Activated B cell treated with CpG ODN at 0.5 μM for 24 hours (primary cell): ENCODE measurements around the gene TUBGCP3. TPM values are rescaled to one million over a fixed set of nuclear protein-coding genes. Genes with fewer than 3 reads are reported as not detected.

ENCODE experiments used
- ATAC-seq: fragments of 200-7000 bp; cut with Tn5 transposase; one replicate; pipeline ENCODE4 v1.10.0; 2021; ENCODE audit warnings: low read depth, mild to moderate bottlenecking, moderate library complexity
- CTCF ChIA-PET: fragments of 350-600 bp; sonication (Branson Sonifier 250); formaldehyde crosslinking; loops from one replicate; lab custom pipeline; 2021; ENCODE audit warnings: antibody characterized with exemption; lab: Charles Lee
- POLR2A ChIA-PET: fragments of 350-600 bp; sonication (Branson Sonifier 250); formaldehyde crosslinking; loops from one replicate; lab custom pipeline; 2021; ENCODE audit warnings: antibody characterized with exemption; lab: Charles Lee
- DNase-seq: peaks from one replicate; pipeline ENCODE4 v3.0.0; 2022
- H3K27ac Mint-ChIP-seq: one replicate; pipeline ENCODE4 v1.8.0; 2020; ENCODE audit warnings: mixed read lengths
- H3K27me3 Mint-ChIP-seq: one replicate; pipeline ENCODE4 v1.8.0; 2021; ENCODE audit warnings: mixed read lengths
- H3K36me3 Mint-ChIP-seq: one replicate; pipeline ENCODE4 v1.8.0; 2021; ENCODE audit warnings: low read depth, mixed read lengths
- H3K4me1 Mint-ChIP-seq: one replicate; pipeline ENCODE4 v1.8.0; 2021; ENCODE audit warnings: mixed read lengths
- H3K4me3 Mint-ChIP-seq: one replicate; pipeline ENCODE4 v1.8.0; 2020; ENCODE audit warnings: mild to moderate bottlenecking, mixed read lengths
- H3K9me3 Mint-ChIP-seq: one replicate; pipeline ENCODE4 v1.8.0; 2020; ENCODE audit warnings: mixed read lengths
- intact Hi-C: fragments of 100-400 bp; cut with micrococcal nuclease; formaldehyde crosslinking; loops from one replicate; pipeline ENCODE4 v1.15.1; 2024
- total RNA-seq: library from RNA; stranded (reverse); gene quantifications from 2 replicates; pipeline ENCODE4 v1.2.3, GENCODE V29; 2022
- TF ChIP-seq, protein P1 (sequence below): fragments of 200-600 bp; IDR thresholded peaks from one replicate; pipeline ENCODE4 v1.8.0; 2022; ENCODE audit warnings: antibody characterized with exemption, mild to moderate bottlenecking

Gene TUBGCP3
- total RNA-seq, 1 donor from 2014 or later, result 57.4 TPM

DNA sequence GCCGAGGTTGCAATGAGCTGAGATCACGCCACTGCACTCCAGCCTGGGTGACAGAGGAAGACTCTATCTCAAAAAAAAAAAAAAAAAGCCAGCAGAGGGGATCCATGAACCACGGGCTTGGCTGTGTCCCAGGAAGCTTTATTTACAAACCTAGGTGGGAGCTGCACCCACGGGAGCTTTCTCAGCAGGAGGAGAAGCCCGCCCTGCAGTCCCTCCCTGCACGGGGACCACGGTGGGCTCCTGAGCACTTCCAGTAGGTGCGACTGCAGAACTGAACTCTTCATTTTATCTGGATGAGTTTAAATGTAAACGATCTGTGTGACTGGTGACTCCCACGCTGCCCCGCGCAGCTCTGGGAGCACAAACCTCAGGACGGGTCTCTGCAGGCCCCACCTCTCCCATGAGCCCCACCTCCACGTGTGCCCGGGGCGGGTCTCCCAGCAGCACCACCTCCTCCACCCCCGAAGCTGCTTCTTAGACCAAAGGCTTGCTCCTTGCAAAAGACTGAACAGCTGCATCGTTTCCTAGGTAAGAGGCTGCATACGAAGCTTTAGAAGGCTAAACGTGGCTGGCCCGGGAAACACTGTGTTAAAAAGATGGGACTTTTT, 145.4 kb downstream of the TUBGCP3 start:
- ATAC-seq (no peak), DNase-seq (no peak)
- Mint-ChIP-seq H3K4me1 (no peaks in the 10 kb centered on the region), H3K36me3 (no peaks in the 10 kb centered on the region), H3K27ac (no peak overlapping the region), H3K9me3 (peaks cover 6% of the 10 kb centered on the region), H3K4me3 (no peak overlapping the region), H3K27me3 (peaks cover 13% of the 10 kb centered on the region)
- POLR2A ChIA-PET, result no interaction called here
- TF ChIP-seq, protein P1, sequence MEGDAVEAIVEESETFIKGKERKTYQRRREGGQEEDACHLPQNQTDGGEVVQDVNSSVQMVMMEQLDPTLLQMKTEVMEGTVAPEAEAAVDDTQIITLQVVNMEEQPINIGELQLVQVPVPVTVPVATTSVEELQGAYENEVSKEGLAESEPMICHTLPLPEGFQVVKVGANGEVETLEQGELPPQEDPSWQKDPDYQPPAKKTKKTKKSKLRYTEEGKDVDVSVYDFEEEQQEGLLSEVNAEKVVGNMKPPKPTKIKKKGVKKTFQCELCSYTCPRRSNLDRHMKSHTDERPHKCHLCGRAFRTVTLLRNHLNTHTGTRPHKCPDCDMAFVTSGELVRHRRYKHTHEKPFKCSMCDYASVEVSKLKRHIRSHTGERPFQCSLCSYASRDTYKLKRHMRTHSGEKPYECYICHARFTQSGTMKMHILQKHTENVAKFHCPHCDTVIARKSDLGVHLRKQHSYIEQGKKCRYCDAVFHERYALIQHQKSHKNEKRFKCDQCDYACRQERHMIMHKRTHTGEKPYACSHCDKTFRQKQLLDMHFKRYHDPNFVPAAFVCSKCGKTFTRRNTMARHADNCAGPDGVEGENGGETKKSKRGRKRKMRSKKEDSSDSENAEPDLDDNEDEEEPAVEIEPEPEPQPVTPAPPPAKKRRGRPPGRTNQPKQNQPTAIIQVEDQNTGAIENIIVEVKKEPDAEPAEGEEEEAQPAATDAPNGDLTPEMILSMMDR, result no peak
- intact Hi-C loops, result no loop called here
- CTCF ChIA-PET, result no interaction called here

DNA sequence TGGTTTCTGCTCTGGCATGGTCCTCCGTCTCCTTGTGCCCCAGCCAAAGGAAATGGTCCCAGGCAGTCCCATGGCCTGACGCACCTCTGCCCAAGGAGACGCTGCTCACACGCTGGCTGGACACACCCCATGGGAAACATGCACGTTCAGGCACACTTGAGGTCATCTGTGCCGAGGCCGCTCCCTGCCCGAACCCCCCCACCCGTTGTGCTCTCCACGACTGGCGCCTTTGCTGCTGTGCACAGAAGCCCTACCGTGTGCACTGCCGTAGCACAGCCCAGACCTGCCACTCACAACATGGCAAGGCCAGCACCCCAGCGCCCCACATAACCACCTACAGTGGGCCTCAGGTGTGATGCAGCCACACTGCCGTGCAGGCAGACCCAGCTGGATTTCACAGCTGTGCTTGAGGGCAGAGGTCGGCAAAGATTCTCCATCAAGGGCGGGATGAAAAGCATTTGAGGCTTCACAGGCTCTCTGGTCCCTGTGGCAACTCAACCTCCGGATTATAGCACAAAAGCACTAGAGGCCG, 146.1 kb downstream of the TUBGCP3 start:
- POLR2A ChIA-PET, result no interaction called here
- intact Hi-C loops, result no loop called here

GRCh38 chr13:112441226-112441625, 146.7 kb downstream of the TUBGCP3 start:
- H3K4me3 Mint-ChIP-seq, result no peak overlapping the region
- ChIA-PET CTCF (no interaction called here), POLR2A (no interaction called here)
- no peak overlapping the region for H3K27ac Mint-ChIP-seq
- DNase-seq (no peak), ATAC-seq (no peak)
- TF ChIP-seq, protein P1, result no peak
- H3K4me1 Mint-ChIP-seq, result no peaks in the 10 kb centered on the region
- intact Hi-C loops, result no loop called here
- peaks cover 8% of the 10 kb centered on the region for H3K9me3 Mint-ChIP-seq
- peaks cover 13% of the 10 kb centered on the region for H3K27me3 Mint-ChIP-seq
- H3K36me3 Mint-ChIP-seq, result no peaks in the 10 kb centered on the region

More for the DNA sequence above, 146.1 kb downstream of the TUBGCP3 start:
- Mint-ChIP-seq H3K4me3 (no peak overlapping the region), H3K36me3 (no peaks in the 10 kb centered on the region), H3K4me1 (no peaks in the 10 kb centered on the region), H3K9me3 (peaks cover 8% of the 10 kb centered on the region), H3K27me3 (peaks cover 13% of the 10 kb centered on the region), H3K27ac (no peak overlapping the region)
- CTCF ChIA-PET, result no interaction called here
- DNase-seq, result no peak
- ATAC-seq, result no peak
- TF ChIP-seq, protein P1, result no peak

DNA sequence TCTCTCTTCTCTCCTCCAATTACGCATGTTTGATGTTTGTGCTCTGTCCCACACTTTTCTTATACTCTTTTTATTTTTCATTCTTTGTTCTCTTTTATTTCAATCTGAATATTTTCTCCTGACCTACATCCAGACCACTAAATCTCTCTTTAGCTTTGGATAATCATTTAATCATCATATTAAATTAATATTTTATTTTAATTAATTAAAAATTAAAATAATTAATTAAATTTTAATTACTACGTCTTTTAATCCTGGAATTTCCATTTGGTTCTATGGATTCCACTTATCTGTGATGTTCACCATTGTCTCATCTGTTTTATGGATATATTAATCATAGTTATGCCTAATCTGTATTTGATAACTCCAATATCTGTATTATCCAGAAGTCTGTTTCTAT, 149.4 kb downstream of the TUBGCP3 start:
- CTCF ChIA-PET, result no interaction called here
- ATAC-seq, result no peak
- POLR2A ChIA-PET, result no interaction called here
- Mint-ChIP-seq H3K4me1 (no peaks in the 10 kb centered on the region), H3K36me3 (no peaks in the 10 kb centered on the region), H3K27me3 (peaks cover 11% of the 10 kb centered on the region), H3K27ac (no peak overlapping the region), H3K9me3 (peaks cover 8% of the 10 kb centered on the region), H3K4me3 (no peak overlapping the region)
- TF ChIP-seq, protein P1, result no peak
- no peak for DNase-seq
- intact Hi-C loops, result no loop called here

DNA sequence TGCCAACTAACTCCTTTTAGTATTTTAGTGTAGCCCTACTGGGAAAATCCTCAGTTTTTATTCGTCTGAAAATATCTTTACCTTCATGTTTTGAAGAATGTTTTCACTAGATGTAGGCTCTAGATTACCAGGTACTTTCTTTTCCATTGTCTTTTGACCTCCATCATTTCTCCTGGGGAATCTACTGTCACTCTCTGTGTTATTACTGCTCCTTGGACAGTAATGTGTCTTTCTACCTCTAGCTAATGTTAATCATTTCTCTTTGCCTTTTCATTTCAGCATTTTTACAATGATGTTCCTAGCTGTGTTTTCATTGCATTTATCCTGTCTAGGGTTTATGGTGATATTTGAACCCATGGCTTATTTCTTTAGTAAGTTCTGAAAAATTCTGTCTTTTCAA, 149.9 kb downstream of the TUBGCP3 start:
- no peak overlapping the region for H3K4me3 Mint-ChIP-seq
- peaks cover 8% of the 10 kb centered on the region for H3K27me3 Mint-ChIP-seq
- no peak overlapping the region for H3K27ac Mint-ChIP-seq
- intact Hi-C loops, result no loop called here
- DNase-seq, result no peak
- no peaks in the 10 kb centered on the region for H3K4me1 Mint-ChIP-seq
- POLR2A ChIA-PET, result no interaction called here
- ATAC-seq, result no peak
- H3K36me3 Mint-ChIP-seq, result no peaks in the 10 kb centered on the region
- TF ChIP-seq, protein P1, result no peak
- CTCF ChIA-PET, result no interaction called here
- peaks cover 8% of the 10 kb centered on the region for H3K9me3 Mint-ChIP-seq
